Subcutaneous adipose tissue (tissue), 4 donors: ENCODE results near the gene OPCML. TPM values are rescaled to one million over a fixed set of nuclear protein-coding genes. Genes with fewer than 3 reads are reported as not detected.

Source experiments
- CTCF ChIP-seq: fragments of 450-650 bp; IDR thresholded peaks from one replicate; pipeline ENCODE4 v1.5.1; 2016; ENCODE audit warnings: low read depth, mild to moderate bottlenecking, control low read depth, antibody characterized with exemption, moderate library complexity
- total RNA-seq, 4 donors: library from RNA; depleted of rRNA; stranded (reverse); fragments of >200 nt; gene quantifications; one replicate each; pipeline ENCODE4 v1.1.0, GENCODE V29; 2016

Gene OPCML
- total RNA-seq, 4 donors from 2014 or later: under 0.01 TPM; not detected in 3

GRCh38 chr11:132621976-132622580, 910.2 kb downstream of the OPCML start:
- no peak for TF ChIP-seq CTCF

DNA sequence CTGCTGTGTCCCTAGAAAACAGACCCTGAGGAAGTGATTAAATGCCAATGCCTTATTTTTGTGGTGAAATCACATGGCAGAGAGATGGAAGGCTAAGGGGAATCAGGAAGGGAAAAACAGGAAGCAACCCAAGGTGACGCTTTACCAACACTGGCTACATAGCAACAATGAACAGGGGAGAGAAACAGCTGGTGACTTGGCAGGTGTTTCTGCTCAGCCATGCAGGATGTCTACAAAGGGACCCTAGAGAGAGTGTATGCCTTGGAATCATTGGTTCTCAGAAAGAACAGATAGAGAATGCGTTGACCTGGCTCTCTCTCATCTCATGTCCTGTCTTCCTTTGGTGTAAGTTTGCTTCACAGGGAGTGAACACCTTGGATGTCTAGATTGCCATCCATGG, 911.9 kb downstream of the OPCML start:
- no peak for TF ChIP-seq CTCF

GRCh38 chr11:132610791-132611190, 921.5 kb downstream of the OPCML start:
- no peak for TF ChIP-seq CTCF

GRCh38 chr11:132610216-132610615, 922.1 kb downstream of the OPCML start:
- no peak for TF ChIP-seq CTCF

GRCh38 chr11:132607575-132607974, 924.7 kb downstream of the OPCML start:
- TF ChIP-seq CTCF: no peak

- TF ChIP-seq CTCF: no peak
Observed at GRCh38 chr11:132605825-132606570, 926.3 kb downstream of the OPCML start.

- TF ChIP-seq CTCF: no peak
Observed at GRCh38 chr11:132604431-132604830, 927.9 kb downstream of the OPCML start.
